Chondrocyte (in vitro differentiated cells): ENCODE measurements around the gene NDE1. TPM values are rescaled to one million over a fixed set of nuclear protein-coding genes. Genes with fewer than 3 reads are reported as not detected.
"Not testable (repeated sequence)": the region's sequence is repeated elsewhere in the genome, so short reads cannot be mapped to it uniquely, and the experiment has no call there.

Source experiments
- DNase-seq: peaks from one replicate; pipeline ENCODE4 v3.0.0; 2021; ENCODE audit warnings: mixed read lengths, low spot score
- H3K27ac Mint-ChIP-seq: one replicate; pipeline ENCODE4 v1.8.0; 2021; ENCODE audit warnings: mild to moderate bottlenecking, moderate library complexity, mixed read lengths; ENCODE audit not compliant: unreplicated experiment
- H3K27me3 Mint-ChIP-seq: 2 replicates; pipeline ENCODE4 v1.8.0; 2021; ENCODE audit warnings: low read depth, mixed read lengths
- H3K36me3 Mint-ChIP-seq: 2 replicates; pipeline ENCODE4 v1.8.0; 2021; ENCODE audit warnings: low read depth, mixed read lengths
- H3K4me1 Mint-ChIP-seq: 2 replicates; pipeline ENCODE4 v1.8.0; 2021; ENCODE audit warnings: low read depth, mild to moderate bottlenecking, mixed read lengths
- H3K4me3 Mint-ChIP-seq: one replicate; pipeline ENCODE4 v1.8.0; 2021; ENCODE audit warnings: mild to moderate bottlenecking, moderate library complexity, mixed read lengths; ENCODE audit not compliant: unreplicated experiment
- H3K9me3 Mint-ChIP-seq: 2 replicates; pipeline ENCODE4 v1.8.0; 2021; ENCODE audit warnings: low read depth, mixed read lengths
- CTCF ChIP-seq: fragments of 200-600 bp; sonication (generic); IDR thresholded peaks from 2 replicates; pipeline ENCODE4 v1.5.0; 2021; ENCODE audit warnings: antibody characterized with exemption, mild to moderate bottlenecking, moderate library complexity
- total RNA-seq: library from RNA; stranded (reverse); gene quantifications from 3 replicates; pipeline ENCODE4 v1.2.1, GENCODE V29; 2021

Gene NDE1
- total RNA-seq, 1 donor from 2014 or later: 32.3 TPM

GRCh38 chr16:15671530-15672117 is 21.6 kb downstream of the NDE1 start:
- Mint-ChIP-seq H3K36me3 (peaks cover 16% of the 10 kb centered on the region), H3K9me3 (no peaks in the 10 kb centered on the region)
- TF ChIP-seq CTCF: no peak

GRCh38 chr16:15672127-15672513 is 22.1 kb downstream of the NDE1 start:
- H3K9me3 Mint-ChIP-seq, DNase-seq, H3K4me3 Mint-ChIP-seq, H3K27me3 Mint-ChIP-seq: not testable (repeated sequence)
- peaks cover 22% of the 10 kb centered on the region for H3K4me1 Mint-ChIP-seq
- H3K36me3 Mint-ChIP-seq: peaks cover 17% of the 10 kb centered on the region
- peak overlapping the region; percentile 96 for H3K27ac Mint-ChIP-seq

More at GRCh38 chr16:15671530-15672117, 21.6 kb downstream of the NDE1 start:
- Mint-ChIP-seq H3K4me1 (peaks cover 22% of the 10 kb centered on the region), H3K27me3 (no peaks in the 10 kb centered on the region), H3K4me3 (no peak overlapping the region), H3K27ac (peak overlapping the region; percentile 96)
- DNase-seq: no peak

GRCh38 chr16:15672514-15673167 is 22.6 kb downstream of the NDE1 start:
- Mint-ChIP-seq H3K4me3 (peak overlapping the region; percentile 6), H3K9me3 (no peaks in the 10 kb centered on the region), H3K4me1 (peaks cover 22% of the 10 kb centered on the region), H3K36me3 (peaks cover 15% of the 10 kb centered on the region), H3K27me3 (no peaks in the 10 kb centered on the region), H3K27ac (peak overlapping the region; percentile 96)
- no peak for TF ChIP-seq CTCF
- no peak for DNase-seq

GRCh38 chr16:15674571-15674970 is 24.5 kb downstream of the NDE1 start:
- no peaks in the 10 kb centered on the region for H3K9me3 Mint-ChIP-seq
- DNase-seq: no peak
- no peak overlapping the region for H3K27ac Mint-ChIP-seq
- no peak for TF ChIP-seq CTCF
- no peak overlapping the region for H3K4me3 Mint-ChIP-seq
- H3K4me1 Mint-ChIP-seq: peaks cover 22% of the 10 kb centered on the region
- no peaks in the 10 kb centered on the region for H3K27me3 Mint-ChIP-seq
- peaks cover 21% of the 10 kb centered on the region for H3K36me3 Mint-ChIP-seq

GRCh38 chr16:15676506-15676905 is 26.5 kb downstream of the NDE1 start:
- Mint-ChIP-seq H3K9me3 (no peaks in the 10 kb centered on the region), H3K36me3 (peaks cover 22% of the 10 kb centered on the region), H3K27ac (no peak overlapping the region), H3K4me3 (no peak overlapping the region), H3K27me3 (no peaks in the 10 kb centered on the region), H3K4me1 (peaks cover 22% of the 10 kb centered on the region)
- no peak for TF ChIP-seq CTCF
- no peak for DNase-seq

- H3K36me3 Mint-ChIP-seq: peaks cover 22% of the 10 kb centered on the region
- H3K4me1 Mint-ChIP-seq: peaks cover 21% of the 10 kb centered on the region
- no peak for TF ChIP-seq CTCF
- H3K9me3 Mint-ChIP-seq: no peaks in the 10 kb centered on the region
- H3K4me3 Mint-ChIP-seq: no peak overlapping the region
- no peak overlapping the region for H3K27ac Mint-ChIP-seq
- no peaks in the 10 kb centered on the region for H3K27me3 Mint-ChIP-seq
- DNase-seq: no peak
Measured at GRCh38 chr16:15677447-15677846, 27.4 kb downstream of the NDE1 start.
